Common myeloid progenitor, CD34-positive (primary cell): ENCODE measurements around the gene PTPRA.

Experiments
- CTCF ChIA-PET: fragments of 350-600 bp; sonication (Branson Sonifier 250); formaldehyde crosslinking; loops from one replicate; lab custom pipeline; 2021; ENCODE audit warnings: antibody characterized with exemption; lab: Charles Lee
- POLR2A ChIA-PET: fragments of 350-600 bp; sonication (Branson Sonifier 250); formaldehyde crosslinking; loops from one replicate; lab custom pipeline; 2021; ENCODE audit warnings: antibody characterized with exemption; lab: Charles Lee
- DNase-seq, 3 donors: peaks; one replicate each; pipeline versions ENCODE4 v3.0.0 to v3.0.0-alpha.2; 2013
- H3K27ac ChIP-seq, 2 experiments: 1 replicate in 1 of 2; 2 replicates in 1 of 2; pipeline ENCODE4 v1.7.0; 2013; ENCODE audit warnings: inconsistent platforms in 2 of 2, low read length in 2 of 2, mild to moderate bottlenecking in 2 of 2, low read depth in 1 of 2, moderate library complexity in 1 of 2; ENCODE audit not compliant: severe bottlenecking in 2 of 2, insufficient read depth in 1 of 2, poor library complexity in 1 of 2
- H3K27me3 ChIP-seq, 5 experiments: replicated peaks in 2 of 5; 1 replicate in 3 of 5; 2 replicates in 2 of 5; pipeline versions ENCODE4 v1.6.1 to v1.7.0; 2013; ENCODE audit warnings: low read length in 4 of 5, mild to moderate bottlenecking in 2 of 5, moderate library complexity in 2 of 5, inconsistent platforms in 1 of 5; ENCODE audit not compliant: insufficient read depth in 5 of 5, control insufficient read depth in 4 of 5
- H3K36me3 ChIP-seq, 4 experiments: 1 replicate in 2 of 4; 2 replicates in 2 of 4; pipeline versions ENCODE4 v1.6.1 to v1.7.0; 2013; ENCODE audit warnings: low read length in 3 of 4, control low read depth in 1 of 4, mild to moderate bottlenecking in 1 of 4; ENCODE audit not compliant: control insufficient read depth in 4 of 4, insufficient read depth in 4 of 4
- H3K4me1 ChIP-seq, 4 experiments: 1 replicate in 3 of 4; 2 replicates in 1 of 4; pipeline versions ENCODE4 v1.6.1 to v1.7.1; 2013; ENCODE audit warnings: low read length in 3 of 4, mild to moderate bottlenecking in 3 of 4, control low read depth in 1 of 4, inconsistent platforms in 1 of 4, moderate library complexity in 1 of 4; ENCODE audit not compliant: control insufficient read depth in 4 of 4, insufficient read depth in 4 of 4; ENCODE audit errors: control extremely low read depth in 1 of 4
- H3K4me3 ChIP-seq, 7 experiments: 1 replicate in 4 of 7; 2 replicates in 3 of 7; pipeline versions ENCODE4 v1.5.1 to v1.7.0; 2013; ENCODE audit warnings: mild to moderate bottlenecking in 7 of 7, low read length in 6 of 7, moderate library complexity in 6 of 7, inconsistent platforms in 2 of 7, low read depth in 2 of 7, control low read depth in 1 of 7; ENCODE audit not compliant: insufficient read depth in 4 of 7, control insufficient read depth in 1 of 7; ENCODE audit errors: extremely low read depth in 1 of 7
- H3K9me3 ChIP-seq, 5 experiments: 1 replicate in 4 of 5; 2 replicates in 1 of 5; pipeline versions ENCODE4 v1.6.1 to v1.7.1; 2013; ENCODE audit warnings: low read length in 4 of 5, mild to moderate bottlenecking in 2 of 5, inconsistent platforms in 1 of 5, low read depth in 1 of 5, moderate library complexity in 1 of 5; ENCODE audit not compliant: control insufficient read depth in 4 of 5, insufficient read depth in 2 of 5; ENCODE audit errors: control extremely low read depth in 1 of 5
- WGBS: methylation state at CpG from one replicate; pipeline ENCODE4 v1.1.5; 2013; ENCODE audit not compliant: insufficient coverage; 5-methylcytosine and 5-hydroxymethylcytosine counted together

PTPRA gene

DNA sequence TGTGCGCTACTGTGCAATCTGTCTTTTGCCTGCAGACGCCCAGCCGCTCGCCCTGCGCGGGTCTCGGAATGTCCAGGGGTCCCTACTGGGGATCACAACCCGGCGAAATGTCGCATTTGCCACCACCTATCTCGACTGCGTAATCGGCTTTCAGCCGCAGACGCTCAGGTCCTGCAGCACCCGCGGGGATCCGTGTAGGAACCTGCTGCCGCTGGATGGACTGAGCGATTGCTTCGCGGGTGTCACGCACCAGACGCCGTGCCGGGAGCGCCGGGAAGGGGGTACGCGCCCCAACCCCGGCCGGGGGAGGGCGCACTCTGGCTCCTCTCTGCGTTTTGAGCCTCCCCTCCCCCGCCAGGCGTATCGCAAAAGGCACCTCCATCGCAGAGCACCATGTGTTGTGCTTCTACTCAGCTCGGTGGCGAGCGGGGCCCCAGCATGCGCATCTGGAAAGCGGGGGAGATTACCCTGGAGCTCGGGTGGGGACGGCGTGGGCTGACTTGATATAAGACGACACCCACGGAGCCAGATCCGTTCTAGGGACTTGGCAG is 747 bp upstream of the PTPRA start:
- Histone ChIP-seq H3K27ac (peak overlapping the region in 1 of 2 experiments; percentile 51), H3K4me1 (peaks cover 10 to 66% (median 47%) of the 10 kb centered on the region in 4 experiments), H3K27me3 (no peaks in the 10 kb centered on the region), H3K4me3 (peak overlapping the region; percentile 77 to 96 (median 85)), H3K36me3 (peaks cover 0 to 6% (median 0%) of the 10 kb centered on the region in 4 experiments), H3K9me3 (no peaks in the 10 kb centered on the region)
- CTCF ChIA-PET: interaction anchor here (1.3 kb wide), 1 partner anchor 17 kb away, joined by 5 read pairs; no protein-coding TSS in a partner anchor
- POLR2A ChIA-PET: interaction anchor here (1.1 to 1.3 kb wide), 2 partner anchors 21 to 120 kb away, joined by 3 to 4 read pairs; no protein-coding TSS in a partner anchor
- under 1% methylated on average over 47 of the region's 49 CpGs for WGBS
- peak; percentile 72 to 83 (median 79) for DNase-seq

DNA sequence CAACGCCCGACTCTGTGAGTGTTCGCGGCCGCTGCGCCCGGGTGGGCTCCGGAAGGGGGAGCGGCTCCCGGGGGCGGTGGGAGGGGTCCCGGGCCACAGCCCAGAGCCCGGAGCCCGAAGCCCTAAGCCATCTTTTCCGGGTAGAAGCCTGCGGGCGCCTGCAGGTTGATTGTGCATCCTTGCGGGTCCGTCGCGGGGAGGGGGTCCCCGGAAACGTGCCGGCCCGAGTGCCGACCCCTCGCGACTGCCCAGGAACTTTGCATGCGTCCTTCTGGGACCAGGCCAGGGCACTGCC is 413 bp downstream of the PTPRA start:
- DNase-seq: peak; percentile 78 to 91 (median 89)
- ChIA-PET CTCF (interaction anchor here (1.3 kb wide), 1 partner anchor 19 kb away, joined by 5 read pairs; no protein-coding TSS in a partner anchor), POLR2A (interaction anchor here (1.1 kb wide), 1 partner anchor 121 kb away, joined by 3 read pairs; no protein-coding TSS in a partner anchor)
- Histone ChIP-seq H3K4me1 (peaks cover 10 to 58% (median 40%) of the 10 kb centered on the region in 4 experiments), H3K27me3 (no peaks in the 10 kb centered on the region), H3K27ac (peak overlapping the region; percentile 33 to 74), H3K4me3 (peak overlapping the region; percentile 77 to 96 (median 85)), H3K36me3 (peaks cover 0 to 10% (median 0%) of the 10 kb centered on the region in 4 experiments), H3K9me3 (no peaks in the 10 kb centered on the region)
- 0% methylated on average over 22 of the region's 29 CpGs for WGBS

DNA sequence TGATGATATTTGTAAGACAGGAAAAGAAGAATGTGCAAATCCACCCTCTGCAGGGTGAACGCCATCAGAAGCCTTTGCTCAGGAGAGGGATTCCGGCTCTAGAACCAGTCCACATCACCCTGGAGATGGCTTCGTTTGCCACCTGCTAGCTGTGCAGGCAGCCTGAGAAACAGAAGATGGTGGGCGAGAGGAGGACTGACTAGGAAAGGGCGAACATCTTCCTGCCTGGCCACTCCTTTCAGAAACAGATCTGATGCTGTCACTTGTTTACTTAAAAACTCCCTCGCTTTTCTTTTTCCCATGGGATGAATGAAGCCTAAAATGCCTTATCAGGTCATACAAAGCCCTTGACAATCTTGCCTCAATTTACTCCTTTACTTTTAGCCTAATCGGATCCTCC is 1.2 kb downstream of the PTPRA start:
- Histone ChIP-seq H3K27ac (no peak overlapping the region), H3K36me3 (peaks cover 0 to 10% (median 2%) of the 10 kb centered on the region in 4 experiments), H3K27me3 (no peaks in the 10 kb centered on the region), H3K9me3 (no peaks in the 10 kb centered on the region), H3K4me3 (peak overlapping the region in 6 of 7 experiments; percentile 77 to 93 (median 85)), H3K4me1 (peaks cover 10 to 56% (median 40%) of the 10 kb centered on the region in 4 experiments)
- DNase-seq: peak in 1 of 3 donors; percentile 15
- 57% methylated on average over 6 of the region's 7 CpGs for WGBS
- POLR2A ChIA-PET: no interaction called here
- CTCF ChIA-PET: interaction anchor here (1.3 kb wide), 2 partner anchors 19 to 31 kb away, joined by 3 read pairs; no protein-coding TSS in a partner anchor

DNA sequence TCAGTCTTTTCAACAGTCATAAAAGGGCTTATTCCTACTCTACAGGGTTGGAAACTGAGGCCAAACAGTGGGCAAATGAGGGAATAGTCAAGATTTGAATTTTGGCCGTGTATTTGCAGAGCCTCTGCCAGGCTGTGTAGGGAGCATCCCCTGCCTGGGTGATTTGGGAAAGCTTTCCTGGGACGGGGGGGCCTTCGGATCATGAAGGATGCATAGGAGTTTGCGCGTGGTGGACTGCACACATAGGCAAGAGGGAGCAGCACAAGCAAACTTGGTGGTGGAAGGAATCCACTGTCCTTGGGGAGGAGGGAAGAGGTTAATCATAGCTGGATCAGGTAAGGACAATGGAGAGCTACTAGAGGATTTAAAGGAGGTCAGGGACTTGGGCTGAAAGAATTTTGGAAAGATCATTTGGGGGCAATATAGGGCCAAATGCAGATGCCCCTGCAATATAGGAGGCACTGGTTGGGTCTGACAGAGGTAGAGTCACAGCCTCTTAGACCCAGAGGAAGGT is 2.5 kb downstream of the PTPRA start:
- peaks cover 0 to 12% (median 2%) of the 10 kb centered on the region in 4 experiments for H3K36me3 ChIP-seq
- H3K9me3 ChIP-seq: no peaks in the 10 kb centered on the region
- ChIA-PET CTCF (interaction anchor here (0.8 to 1.6 kb wide), 4 partner anchors 11 to 132 kb away, joined by 3 read pairs; no protein-coding TSS in a partner anchor), POLR2A (no interaction called here)
- no peak for DNase-seq
- H3K4me1 ChIP-seq: peaks cover 8 to 48% (median 34%) of the 10 kb centered on the region in 4 experiments
- H3K27ac ChIP-seq: no peak overlapping the region
- H3K27me3 ChIP-seq: no peaks in the 10 kb centered on the region
- no peak overlapping the region for H3K4me3 ChIP-seq
- WGBS: 95% methylated on average over 3 of the region's 5 CpGs

DNA sequence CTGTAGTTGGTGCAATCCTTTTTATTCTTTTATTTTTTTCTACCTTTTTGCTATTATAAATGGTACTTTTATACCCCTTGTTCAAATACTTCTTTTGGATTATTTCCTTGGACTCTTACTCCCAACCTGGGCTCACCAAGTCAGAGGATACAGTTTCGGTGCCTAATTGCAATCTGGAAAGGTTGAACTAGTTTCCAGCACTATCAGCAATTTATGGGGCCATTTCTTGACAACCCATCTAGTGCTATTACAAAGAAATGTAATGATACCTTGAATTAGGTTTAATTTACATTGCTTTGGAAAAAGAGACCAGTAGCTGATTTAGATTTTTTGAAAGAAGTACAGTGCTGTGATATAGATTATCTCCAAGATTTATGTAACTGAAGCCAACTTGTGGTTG is 5.2 kb downstream of the PTPRA start:
- H3K27me3 ChIP-seq: no peaks in the 10 kb centered on the region
- ChIA-PET POLR2A (no interaction called here), CTCF (interaction anchor here (0.8 to 1.5 kb wide), 3 partner anchors 9 to 22 kb away, joined by 3 to 5 read pairs (median 3); no protein-coding TSS in a partner anchor)
- H3K9me3 ChIP-seq: no peaks in the 10 kb centered on the region
- DNase-seq: no peak
- no CpG with 5 or more reads among the region's 1 CpG for WGBS
- no peak overlapping the region for H3K4me3 ChIP-seq
- peaks cover 0 to 13% (median 2%) of the 10 kb centered on the region in 4 experiments for H3K36me3 ChIP-seq
- H3K27ac ChIP-seq: no peak overlapping the region
- H3K4me1 ChIP-seq: peaks cover 8 to 25% (median 11%) of the 10 kb centered on the region in 4 experiments

DNA sequence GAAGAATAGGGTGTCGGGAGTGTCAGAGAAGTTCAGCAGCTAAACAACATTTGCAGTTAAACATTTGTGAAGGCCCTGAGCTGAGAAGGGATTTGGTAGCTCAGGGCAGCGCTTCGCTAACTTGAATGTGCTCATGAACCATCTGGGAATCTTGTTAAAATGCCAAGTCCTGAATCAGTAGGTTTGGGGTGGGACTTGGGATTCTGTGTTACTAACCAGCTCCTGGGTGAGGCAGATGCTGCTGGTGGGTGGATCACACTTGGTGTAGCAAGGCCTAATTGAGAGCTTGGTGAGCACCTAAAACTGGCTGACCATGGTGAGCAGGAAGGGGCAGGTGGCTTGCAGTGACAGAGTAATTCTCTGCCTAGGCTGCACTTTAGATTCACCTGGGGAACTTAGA is 5.9 kb downstream of the PTPRA start:
- ChIA-PET POLR2A (interaction anchor here (0.6 kb wide), 1 partner anchor 17 kb away, joined by 3 read pairs; no protein-coding TSS in a partner anchor), CTCF (interaction anchor here (0.9 to 1.5 kb wide), 2 partner anchors 9 to 14 kb away, joined by 3 to 5 read pairs; no protein-coding TSS in a partner anchor)
- no peak for DNase-seq
- 96% methylated on average over 3 of the region's 3 CpGs for WGBS
- H3K4me3 ChIP-seq: no peak overlapping the region
- H3K9me3 ChIP-seq: no peaks in the 10 kb centered on the region
- H3K36me3 ChIP-seq: peaks cover 0 to 13% (median 2%) of the 10 kb centered on the region in 4 experiments
- no peaks in the 10 kb centered on the region for H3K27me3 ChIP-seq
- H3K27ac ChIP-seq: no peak overlapping the region
- peaks cover 4 to 21% (median 11%) of the 10 kb centered on the region in 4 experiments for H3K4me1 ChIP-seq

DNA sequence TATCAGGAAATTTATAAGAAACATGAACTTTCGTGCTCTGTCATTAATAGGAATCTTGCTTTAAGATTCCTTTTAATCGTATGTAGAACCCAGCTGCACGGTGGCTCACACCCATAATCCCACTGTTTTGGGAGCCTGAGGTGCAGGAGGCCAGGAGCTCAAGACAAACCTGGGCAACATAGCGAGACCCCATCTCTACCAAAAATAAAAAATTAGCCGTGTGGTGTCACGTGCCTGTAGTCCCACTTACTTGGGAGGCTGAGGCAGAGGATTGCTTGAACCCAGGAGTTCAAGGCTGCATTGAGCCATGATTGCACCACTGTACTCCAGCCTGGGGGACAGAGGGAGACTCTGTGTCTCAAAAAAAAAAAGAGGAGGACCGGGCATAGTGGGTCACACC is 7.4 kb downstream of the PTPRA start:
- H3K4me1 ChIP-seq: peaks cover 0 to 6% (median 4%) of the 10 kb centered on the region in 4 experiments
- H3K27ac ChIP-seq: no peak overlapping the region
- H3K9me3 ChIP-seq: no peaks in the 10 kb centered on the region
- ChIA-PET CTCF (interaction anchor here (1.0 kb wide), 1 partner anchor 106 kb away, joined by 3 read pairs; no protein-coding TSS in a partner anchor), POLR2A (no interaction called here)
- no peaks in the 10 kb centered on the region for H3K27me3 ChIP-seq
- H3K4me3 ChIP-seq: no peak overlapping the region
- no peak for DNase-seq
- peaks cover 0 to 13% (median 2%) of the 10 kb centered on the region in 4 experiments for H3K36me3 ChIP-seq
- WGBS: 100% methylated on average over 4 of the region's 7 CpGs
